GM12878 (cell line): Measurements from ENCODE around the gene BLOC1S3. TPM values are rescaled to one million over a fixed set of nuclear protein-coding genes. Genes with fewer than 3 reads are reported as not detected.

ENCODE experiments used
- ATAC-seq: fragments of 200-7000 bp; cut with Tn5 transposase; 3 replicates; pipeline ENCODE4 v1.9.1; 2020; ENCODE audit warnings: mild to moderate bottlenecking, moderate library complexity
- BruUV-seq: library from RNA; stranded (reverse); fragments of 400-500 nt; replicated peaks from 2 replicates; lab custom pipeline; 2021; lab: Mats Ljungman, UMichigan
- CTCF ChIA-PET: fragments of 300-600 bp; sonication (Branson Sonifier 250); formaldehyde crosslinking; extraction: SDS; loops from one replicate; lab custom pipeline; 2021; ENCODE audit warnings: inconsistent platforms; lab: Yijun Ruan, JAX
- POLR2A ChIA-PET: fragments of 350-600 bp; formaldehyde crosslinking; extraction: SDS; loops from one replicate; lab custom pipeline; 2021; ENCODE audit warnings: inconsistent platforms; lab: Charles Lee
- RAD21 ChIA-PET: fragments of 300-600 bp; sonication (Branson Sonifier 250); formaldehyde crosslinking; loops from one replicate; lab custom pipeline; 2023; ENCODE audit warnings: antibody characterized with exemption; ENCODE audit not compliant: unreplicated experiment; lab: Charles Lee
- SMC1A ChIA-PET: fragments of 300-600 bp; sonication (Branson Sonifier 250); formaldehyde crosslinking; loops from one replicate; lab custom pipeline; 2023; ENCODE audit not compliant: unreplicated experiment, uncharacterized antibody; lab: Charles Lee
- DNase-seq: peaks from one replicate; pipeline ENCODE4 v3.0.0-alpha.2; 2011; ENCODE audit warnings: low read depth, low spot score
- FAIRE-seq: peaks from 3 replicates; lab custom pipeline; 2011; peaks lifted over from hg19 to GRCh38; lab: Jason Lieb, UNC
- H2AFZ ChIP-seq: 2 replicates; pipeline ENCODE4 v1.6.0; 2011; ENCODE audit warnings: low read depth, low read length, control low read depth; ENCODE audit not compliant: control insufficient read depth
- H3K27ac ChIP-seq: 2 replicates; pipeline ENCODE4 v1.5.1; 2011; ENCODE audit warnings: control low read depth; ENCODE audit not compliant: control insufficient read depth, insufficient read depth
- H3K27me3 ChIP-seq, 2 experiments: replicated peaks in 1 of 2; 2 replicates each; pipeline versions ENCODE4 v1.6.0 to v1.6.1; 2011; ENCODE audit warnings: low read length in 1 of 2; ENCODE audit not compliant: control insufficient read depth in 2 of 2, insufficient read depth in 2 of 2
- H3K36me3 ChIP-seq, 2 experiments: 2 replicates each; pipeline ENCODE4 v1.5.1; 2011; ENCODE audit warnings: low read length in 1 of 2; ENCODE audit not compliant: control insufficient read depth in 2 of 2, insufficient read depth in 2 of 2
- H3K4me1 ChIP-seq: 2 replicates; pipeline ENCODE4 v1.6.1; 2011; ENCODE audit warnings: mild to moderate bottlenecking, low read length, moderate library complexity, mixed read lengths; ENCODE audit not compliant: control insufficient read depth, insufficient read depth
- H3K4me2 ChIP-seq: 2 replicates; pipeline ENCODE4 v1.6.0; 2011; ENCODE audit warnings: control low read depth; ENCODE audit not compliant: control insufficient read depth, insufficient read depth
- H3K4me3 ChIP-seq: fragments of 200-600 bp; sonication (generic); 2 replicates; pipeline ENCODE4 v1.5.1; 2016
- H3K79me2 ChIP-seq: 2 replicates; pipeline ENCODE4 v1.6.0; 2011; ENCODE audit warnings: low read length; ENCODE audit not compliant: control insufficient read depth, insufficient read depth
- H3K9ac ChIP-seq: 2 replicates; pipeline ENCODE4 v1.8.0; 2011; ENCODE audit warnings: low read length, control low read depth, mixed read lengths; ENCODE audit not compliant: control insufficient read depth, insufficient read depth
- H3K9me3 ChIP-seq: replicated peaks from 3 replicates; pipeline ENCODE4 v1.5.1; 2011; ENCODE audit warnings: mild to moderate bottlenecking, low read length; ENCODE audit not compliant: control insufficient read depth, insufficient read depth
- H4K20me1 ChIP-seq: 2 replicates; pipeline ENCODE4 v1.6.0; 2011; ENCODE audit not compliant: control insufficient read depth, insufficient read depth
- CBFB ChIP-seq: IDR thresholded peaks from 2 replicates; pipeline ENCODE4 v1.6.1; 2016; ENCODE audit warnings: antibody characterized with exemption, low read depth
- CTCF ChIP-seq, 3 experiments: IDR thresholded peaks in 2 of 3; conservative IDR thresholded peaks in 1 of 3; 2 replicates each; pipeline ENCODE4 v1.5.1; 2011; ENCODE audit warnings: low read depth in 3 of 3, low read length in 3 of 3, mild to moderate bottlenecking in 3 of 3, control low read depth in 2 of 3, moderate library complexity in 2 of 3, inconsistent platforms in 1 of 3, mixed read lengths in 1 of 3; ENCODE audit not compliant: control insufficient read depth in 2 of 3, insufficient read depth in 1 of 3; ENCODE audit errors: extremely low read depth in 1 of 3
- DPF2 ChIP-seq: fragments of 450-650 bp; IDR thresholded peaks from 2 replicates; pipeline ENCODE4 v1.6.1; 2017; ENCODE audit warnings: mild to moderate bottlenecking
- E2F4 ChIP-seq: IDR thresholded peaks from 2 replicates; pipeline ENCODE4 v1.6.1; 2012; ENCODE audit warnings: low read depth, low read length, improper control_type of control experiment
- KDM1A ChIP-seq: fragments of 200-600 bp; sonication (generic); IDR thresholded peaks from 2 replicates; pipeline ENCODE4 v1.6.1; 2016; ENCODE audit warnings: borderline replicate concordance
- MXI1 ChIP-seq: fragments of 150-350 bp; IDR thresholded peaks from 2 replicates; pipeline ENCODE4 v1.6.1; 2011; ENCODE audit warnings: low read depth, mild to moderate bottlenecking, inconsistent platforms, low read length, improper control_type of control experiment
- NFIC ChIP-seq: IDR thresholded peaks from 2 replicates; pipeline ENCODE4 v1.6.1; 2012; ENCODE audit warnings: low read depth, mild to moderate bottlenecking, inconsistent platforms, low read length, moderate library complexity
- NFYA ChIP-seq: IDR thresholded peaks from 2 replicates; pipeline ENCODE4 v1.6.1; 2011; ENCODE audit warnings: low read depth, mild to moderate bottlenecking, low read length, improper control_type of control experiment, borderline replicate concordance
- RELB ChIP-seq: fragments of 450-650 bp; IDR thresholded peaks from 2 replicates; pipeline ENCODE4 v1.6.1; 2017; ENCODE audit warnings: low read depth, mild to moderate bottlenecking, moderate library complexity
- SIX5 ChIP-seq: IDR thresholded peaks from 2 replicates; pipeline ENCODE4 v1.6.1; 2011; ENCODE audit warnings: mild to moderate bottlenecking, low read depth, low read length, moderate library complexity; ENCODE audit not compliant: severe bottlenecking
- SPI1 ChIP-seq: IDR thresholded peaks from 2 replicates; pipeline ENCODE4 v1.6.1; 2011; ENCODE audit warnings: low read depth, mild to moderate bottlenecking, low read length, moderate library complexity, borderline replicate concordance; ENCODE audit not compliant: insufficient read depth
- TAF1 ChIP-seq: IDR thresholded peaks from 2 replicates; pipeline ENCODE4 v1.6.1; 2011; ENCODE audit warnings: mild to moderate bottlenecking, low read depth, low read length, borderline replicate concordance
- ZBTB33 ChIP-seq: fragments of 450-650 bp; IDR thresholded peaks from 2 replicates; pipeline ENCODE4 v1.6.1; 2017; ENCODE audit warnings: mild to moderate bottlenecking
- ZSCAN29 ChIP-seq: fragments of 450-650 bp; IDR thresholded peaks from 2 replicates; pipeline ENCODE4 v1.6.1; 2017; ENCODE audit warnings: mild to moderate bottlenecking, moderate library complexity
- WGBS: methylation state at CpG from one replicate; pipeline ENCODE4 v1.1.6; 2016; ENCODE audit warnings: low lambda C conversion rate; ENCODE audit not compliant: insufficient replicate concordance, insufficient coverage; ENCODE audit errors: missing lambda C conversion rate; 5-methylcytosine and 5-hydroxymethylcytosine counted together
- in situ Hi-C: fragments of 300-500 bp; cut with MboI; formaldehyde crosslinking; loops from 9 replicates; pipeline ENCODE4 v1.14.3; 2018; ENCODE audit warnings: mixed read lengths
- intact Hi-C: fragments of 100-400 bp; cut with micrococcal nuclease; formaldehyde crosslinking; loops from one replicate; pipeline ENCODE4 v1.14.2; 2022; ENCODE audit not compliant: unreplicated experiment
- polyA plus RNA-seq, 11 experiments: library from polyadenylated mRNA; depleted of rRNA in 4 of 11; unstranded in 6 of 11; stranded (reverse) in 5 of 11; fragments of >200 nt; fragmentation: Nextera tagmentation in 4 of 11; fragmentation: Illumina TruSeq in 1 of 11; extraction: Ambion mirVana in 4 of 11; extraction: Trizol in 1 of 11; gene quantifications; 1 replicate in 1 of 11; 2 replicates in 10 of 11; pipeline versions ENCODE4 v1.2.1 to v1.2.3, GENCODE V29; 2011 to 2016; ENCODE audit warnings: inconsistent platforms in 2 of 11, missing spikeins in 2 of 11, low read depth in 1 of 11
- total RNA-seq, 4 experiments: library from RNA; depleted of rRNA in 3 of 4; stranded (reverse); fragments of >200 nt in 3 of 4; fragmentation: Illumina TruSeq in 1 of 4; extraction: Trizol in 1 of 4; gene quantifications; 2 replicates each; pipeline versions ENCODE4 v1.2.1 to v1.2.3, GENCODE V29; 2013 to 2021

Gene BLOC1S3
- total and polyA plus RNA-seq, 10 of the 15 experiments (the other 5 are each of a cell fraction or from before 2014, with no cell fraction given) = 3.6 to 18.3 (median 10.4) TPM

GRCh38 chr19:45164577-45165335, 13.8 kb upstream of the BLOC1S3 start (continued):
- TF ChIP-seq ZBTB33 (no peak), ZSCAN29 (no peak), NFIC (no peak), NFYA (no peak), MXI1 (peak; percentile 17; the same call in 1 of the 2 replicates), RELB (peak; percentile 68; the same call in 1 of the 2 replicates)
- TF ChIP-seq, all 136 proteins: peak for 20

- no peak for FAIRE-seq
- Histone ChIP-seq H3K9ac (no peak overlapping the region), H3K27me3 (no peaks in the 10 kb centered on the region), H3K4me2 (no peak overlapping the region), H3K27ac (no peak overlapping the region), H3K79me2 (no peaks in the 10 kb centered on the region), H4K20me1 (no peaks in the 10 kb centered on the region), H3K4me3 (no peak overlapping the region), H3K36me3 (no peaks in the 10 kb centered on the region), H2AFZ (no peak overlapping the region), H3K9me3 (no peaks in the 10 kb centered on the region), H3K4me1 (peaks cover 21% of the 10 kb centered on the region)
- SMC1A ChIA-PET = no interaction called here
- CTCF ChIA-PET = interaction anchor here (0.6 kb wide), 1 partner anchor 81 kb away, joined by 3 read pairs; no protein-coding TSS in a partner anchor
- DNase-seq = no peak
- in situ Hi-C loops (no loop called here), intact Hi-C loops (no loop called here)
- ATAC-seq = no peak
- 82% methylated on average over 12 of the region's 14 CpGs for WGBS
- RAD21 ChIA-PET = interaction anchor here (1.2 kb wide), 1 partner anchor 11 kb away, joined by 3 read pairs; the partner anchor contains the start of genes BLOC1S3 and TRAPPC6A
- POLR2A ChIA-PET = interaction anchor here (0.9 to 1.5 kb wide), 3 partner anchors 11 to 30 kb away, joined by 3 to 4 read pairs (median 3); partner anchors contain the start of gene TRAPPC6A
- BruUV-seq = no TSS peak
- TF ChIP-seq KDM1A = no peak
- TF ChIP-seq SPI1 = no peak
- no peak for TF ChIP-seq TAF1
- no peak for TF ChIP-seq CTCF (IDR thresholded peaks at IDR 0.05 in 2 of 3, conservative IDR thresholded peaks at IDR 0.05 in 1 of 3; ENCODE audit: control insufficient read depth in 2 of 3, extremely low read depth in 1 of 3, insufficient read depth in 1 of 3, low read depth in 3 of 3, low read length in 3 of 3)
- no peak for TF ChIP-seq E2F4
- TF ChIP-seq SIX5 = no peak
- TF ChIP-seq DPF2 = no peak
- no peak for TF ChIP-seq CBFB
Observed at GRCh38 chr19:45166723-45167252, 11.8 kb upstream of the BLOC1S3 start.
